ENCODE results near the gene RAB11FIP4.

RAB11FIP4 gene

GRCh38 chr17:31509095-31509804 lies 117.8 kb downstream of the RAB11FIP4 start:
- no peak for TF ChIP-seq CTCF (IDR thresholded peaks at IDR 0.05; ENCODE audit: low read depth, low read length)
- Histone ChIP-seq H3K4me3 (ENCODE audit: low read depth, low read length) (no peak overlapping the region), H3K9me3 (ENCODE audit: severe bottlenecking) (no peaks in the 10 kb centered on the region), H3K36me3 (no peaks in the 10 kb centered on the region), H3K27me3 (ENCODE audit: insufficient read depth, low read depth, severe bottlenecking) (no peaks in the 10 kb centered on the region), H3K27ac (no peak overlapping the region)
- DNase-seq = no peak

GRCh38 chr17:31509805-31510177 lies 118.3 kb downstream of the RAB11FIP4 start:
- H3K9me3 ChIP-seq (ENCODE audit: severe bottlenecking) = no peaks in the 10 kb centered on the region
- no peak overlapping the region for H3K27ac ChIP-seq
- TF ChIP-seq CTCF (IDR thresholded peaks at IDR 0.05; ENCODE audit: low read depth, low read length) = no peak
- DNase-seq = no peak
- no peaks in the 10 kb centered on the region for H3K27me3 ChIP-seq (ENCODE audit: insufficient read depth, low read depth, severe bottlenecking)
- no peaks in the 10 kb centered on the region for H3K36me3 ChIP-seq
- H3K4me3 ChIP-seq (ENCODE audit: low read depth, low read length) = no peak overlapping the region

- Histone ChIP-seq H3K9me3 (ENCODE audit: severe bottlenecking) (no peaks in the 10 kb centered on the region), H3K4me3 (ENCODE audit: low read depth, low read length) (no peak overlapping the region), H3K27ac (no peak overlapping the region), H3K27me3 (ENCODE audit: insufficient read depth, low read depth, severe bottlenecking) (no peaks in the 10 kb centered on the region), H3K36me3 (no peaks in the 10 kb centered on the region)
- no peak for DNase-seq
- no peak for TF ChIP-seq CTCF (IDR thresholded peaks at IDR 0.05; ENCODE audit: low read depth, low read length)
These were observed 119.1 kb downstream of the RAB11FIP4 start for GRCh38 chr17:31510308-31511194.

GRCh38 chr17:31511195-31511578 lies 119.7 kb downstream of the RAB11FIP4 start:
- no peaks in the 10 kb centered on the region for H3K36me3 ChIP-seq
- H3K4me3 ChIP-seq (ENCODE audit: low read depth, low read length) = no peak overlapping the region
- H3K27ac ChIP-seq = no peak overlapping the region
- no peak for TF ChIP-seq CTCF (IDR thresholded peaks at IDR 0.05; ENCODE audit: low read depth, low read length)
- H3K9me3 ChIP-seq (ENCODE audit: severe bottlenecking) = no peaks in the 10 kb centered on the region
- no peaks in the 10 kb centered on the region for H3K27me3 ChIP-seq (ENCODE audit: insufficient read depth, low read depth, severe bottlenecking)
- DNase-seq = no peak

GRCh38 chr17:31511580-31511979 lies 120.1 kb downstream of the RAB11FIP4 start:
- no peak overlapping the region for H3K4me3 ChIP-seq (ENCODE audit: low read depth, low read length)
- no peak overlapping the region for H3K27ac ChIP-seq
- no peaks in the 10 kb centered on the region for H3K36me3 ChIP-seq
- H3K27me3 ChIP-seq (ENCODE audit: insufficient read depth, low read depth, severe bottlenecking) = no peaks in the 10 kb centered on the region
- DNase-seq = no peak
- no peak for TF ChIP-seq CTCF (IDR thresholded peaks at IDR 0.05; ENCODE audit: low read depth, low read length)
- no peaks in the 10 kb centered on the region for H3K9me3 ChIP-seq (ENCODE audit: severe bottlenecking)

Data from WERI-Rb-1 (cell line).